Measurements from ENCODE around the gene CDKN2D.
"Not testable (repeated sequence)": the region's sequence is repeated elsewhere in the genome, so short reads cannot be mapped to it uniquely, and the experiment has no call there.

The CDKN2D gene

GRCh38 chr19:10575011-10575716, 6.4 kb upstream of the CDKN2D start:
- TF ChIP-seq TAF1 (IDR thresholded peaks at IDR 0.05; ENCODE audit: borderline replicate concordance, low read depth, low read length) (no peak), POLR2AphosphoS5 (IDR thresholded peaks at IDR 0.05; ENCODE audit: low read depth, low read length) (no peak), POLR2A (IDR thresholded peaks at IDR 0.05; ENCODE audit: low read depth, low read length) (no peak)
- FAIRE-seq (no peak), DNase-seq (ENCODE audit: insufficient read length) (no peak)

DNA sequence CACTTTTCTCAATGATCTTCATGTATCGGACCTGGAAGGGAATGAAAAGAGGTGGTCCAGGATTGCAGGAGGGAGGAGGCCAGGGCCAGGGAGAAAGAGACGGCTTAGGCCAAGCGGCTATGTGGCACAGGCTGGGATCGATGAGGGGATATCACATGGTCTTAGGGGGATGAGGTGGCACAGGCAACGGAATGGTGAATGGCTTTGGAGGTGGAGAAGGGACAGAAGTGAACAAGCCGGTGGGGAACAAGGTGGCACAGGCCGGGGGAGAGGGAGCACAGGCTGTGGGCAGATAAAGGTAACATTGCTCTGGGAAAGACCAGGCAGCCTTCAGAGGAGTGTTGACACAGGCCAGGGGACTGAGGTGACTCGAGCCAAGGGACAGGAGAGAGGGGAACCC, 5.7 kb upstream of the CDKN2D start:
- TF ChIP-seq POLR2A (IDR thresholded peaks at IDR 0.05; ENCODE audit: low read depth, low read length): no peak
- no peak for TF ChIP-seq TAF1 (IDR thresholded peaks at IDR 0.05; ENCODE audit: borderline replicate concordance, low read depth, low read length)
- no peak for TF ChIP-seq POLR2AphosphoS5 (IDR thresholded peaks at IDR 0.05; ENCODE audit: low read depth, low read length)
- FAIRE-seq: no peak
- DNase-seq (ENCODE audit: insufficient read length): no peak

DNA sequence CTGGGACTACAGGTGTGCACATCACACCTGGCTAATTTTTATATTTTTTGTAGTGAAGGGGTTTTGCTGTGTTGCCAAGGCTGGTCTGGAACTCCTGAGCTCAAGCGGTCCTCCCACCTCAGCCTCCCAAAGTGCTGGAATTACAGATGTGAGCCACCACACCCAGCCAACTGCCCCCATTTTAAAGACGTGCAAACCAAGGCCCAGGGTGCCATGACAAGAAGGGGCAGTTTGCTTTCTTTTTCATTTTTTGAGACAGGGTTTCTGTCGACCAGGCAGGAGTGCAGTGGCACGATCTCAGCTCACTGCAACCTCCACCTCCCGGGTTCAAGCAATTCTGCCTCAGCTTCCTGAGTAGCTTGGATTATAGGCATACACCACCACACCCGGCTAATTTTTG, 5.0 kb upstream of the CDKN2D start:
- FAIRE-seq; DNase-seq (ENCODE audit: insufficient read length): not testable (repeated sequence)

GRCh38 chr19:10568062-10568825, 535 bp downstream of the CDKN2D start:
- TF ChIP-seq TAF1 (IDR thresholded peaks at IDR 0.05; ENCODE audit: borderline replicate concordance, low read depth, low read length) (no peak), POLR2AphosphoS5 (IDR thresholded peaks at IDR 0.05; ENCODE audit: low read depth, low read length) (no peak)
- peak; percentile 33 for FAIRE-seq
- DNase-seq (ENCODE audit: insufficient read length): no peak

DNA sequence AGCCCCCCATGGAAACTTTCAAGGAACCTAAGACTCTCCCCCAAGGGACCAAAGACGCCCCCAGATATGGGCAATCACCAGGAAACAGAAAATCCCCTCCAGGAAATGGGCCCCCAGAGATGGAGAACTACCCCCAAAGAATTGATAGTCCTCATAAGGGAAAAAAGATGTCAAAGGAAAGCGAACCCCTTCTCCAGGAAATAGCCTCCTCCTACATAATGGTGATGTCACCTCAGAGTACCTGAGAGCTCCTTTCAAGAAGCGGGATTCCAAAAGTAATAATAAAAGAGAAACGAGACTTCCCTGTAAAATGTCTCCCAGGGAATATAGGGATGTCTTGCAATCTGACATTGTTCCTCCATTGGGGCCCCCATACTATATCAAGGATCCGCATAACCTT, 1.1 kb downstream of the CDKN2D start:
- no peak for DNase-seq (ENCODE audit: insufficient read length)
- TF ChIP-seq POLR2AphosphoS5 (IDR thresholded peaks at IDR 0.05; ENCODE audit: low read depth, low read length) (no peak), TAF1 (IDR thresholded peaks at IDR 0.05; ENCODE audit: borderline replicate concordance, low read depth, low read length) (no peak), POLR2A (IDR thresholded peaks at IDR 0.05; ENCODE audit: low read depth, low read length) (no peak)
- no peak for FAIRE-seq

- FAIRE-seq (peak; percentile 87), DNase-seq (ENCODE audit: insufficient read length) (no peak)
- TF ChIP-seq POLR2AphosphoS5 (IDR thresholded peaks at IDR 0.05; ENCODE audit: low read depth, low read length): 0 out of 2 replicates have a peak, but pooled peaks have one; percentile 31
- TF ChIP-seq POLR2A (IDR thresholded peaks at IDR 0.05; ENCODE audit: low read depth, low read length): peak; percentile 43
- TF ChIP-seq TAF1 (IDR thresholded peaks at IDR 0.05; ENCODE audit: borderline replicate concordance, low read depth, low read length): peak; percentile 37; the same call in 1 of the 2 replicates
Observed at GRCh38 chr19:10566658-10567410, 1.9 kb downstream of the CDKN2D start.

DNA sequence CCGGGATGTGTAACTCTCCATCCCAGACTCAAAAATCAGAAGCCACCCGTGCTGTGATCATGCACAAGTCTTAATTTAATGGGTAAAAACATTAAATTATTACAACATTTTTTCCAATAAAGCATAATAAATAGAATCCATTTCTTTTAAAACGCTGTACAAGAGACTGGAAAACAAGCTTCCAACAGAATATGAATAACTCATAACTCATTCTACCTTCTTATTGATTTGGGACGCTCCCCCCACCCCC, 2.4 kb downstream of the CDKN2D start:
- no peak for TF ChIP-seq TAF1 (IDR thresholded peaks at IDR 0.05; ENCODE audit: borderline replicate concordance, low read depth, low read length)
- DNase-seq (ENCODE audit: insufficient read length) (no peak), FAIRE-seq (no peak)

- peak; percentile 99 for FAIRE-seq
- DNase-seq (ENCODE audit: insufficient read length): peak; percentile 95
- peak; percentile 83 for TF ChIP-seq POLR2A (IDR thresholded peaks at IDR 0.05; ENCODE audit: low read depth, low read length)
- TF ChIP-seq POLR2AphosphoS5 (IDR thresholded peaks at IDR 0.05; ENCODE audit: low read depth, low read length): peak; percentile 72
- peak; percentile 68; the same call in 1 of the 2 replicates for TF ChIP-seq TAF1 (IDR thresholded peaks at IDR 0.05; ENCODE audit: borderline replicate concordance, low read depth, low read length)
Observed at GRCh38 chr19:10565567-10566407, 3.0 kb downstream of the CDKN2D start, which contains the start of gene KRI1. Gene KRI1, minus strand, starts transcription at chr19:10566010. Its CDS starts 11 bp downstream, at chr19:10565999.

DNA sequence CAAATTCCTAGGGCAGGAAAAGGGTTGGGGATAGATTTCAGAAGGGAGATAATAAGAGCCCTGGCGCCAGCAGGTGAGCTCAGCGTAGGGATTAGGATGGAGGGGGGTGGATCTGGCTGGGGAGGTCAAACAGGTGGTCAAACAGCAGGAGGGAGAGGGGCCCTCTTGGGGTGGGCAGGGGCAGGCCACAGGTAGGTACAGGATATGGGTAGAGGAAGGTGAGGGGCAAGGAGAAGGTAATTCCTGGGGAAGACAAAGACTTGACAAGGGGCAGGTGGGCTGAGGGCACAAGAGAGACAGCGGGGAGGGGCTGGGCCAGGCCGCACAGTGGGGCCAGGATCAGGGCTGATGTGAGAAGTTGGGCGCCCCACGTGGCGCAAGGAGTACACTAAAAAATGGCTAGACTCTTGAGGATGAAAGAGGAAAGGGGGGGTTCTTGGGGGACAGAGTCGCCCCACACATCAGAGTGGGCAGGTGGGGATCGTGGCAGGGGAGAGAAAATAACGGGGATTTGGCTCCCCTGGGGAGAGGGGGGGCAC, 3.7 kb downstream of the CDKN2D start:
- peak; percentile 78 for DNase-seq (ENCODE audit: insufficient read length)
- peak; percentile 14 for FAIRE-seq
- TF ChIP-seq POLR2AphosphoS5 (IDR thresholded peaks at IDR 0.05; ENCODE audit: low read depth, low read length): no peak
- no peak for TF ChIP-seq TAF1 (IDR thresholded peaks at IDR 0.05; ENCODE audit: borderline replicate concordance, low read depth, low read length)
- TF ChIP-seq POLR2A (IDR thresholded peaks at IDR 0.05; ENCODE audit: low read depth, low read length): no peak

DNA sequence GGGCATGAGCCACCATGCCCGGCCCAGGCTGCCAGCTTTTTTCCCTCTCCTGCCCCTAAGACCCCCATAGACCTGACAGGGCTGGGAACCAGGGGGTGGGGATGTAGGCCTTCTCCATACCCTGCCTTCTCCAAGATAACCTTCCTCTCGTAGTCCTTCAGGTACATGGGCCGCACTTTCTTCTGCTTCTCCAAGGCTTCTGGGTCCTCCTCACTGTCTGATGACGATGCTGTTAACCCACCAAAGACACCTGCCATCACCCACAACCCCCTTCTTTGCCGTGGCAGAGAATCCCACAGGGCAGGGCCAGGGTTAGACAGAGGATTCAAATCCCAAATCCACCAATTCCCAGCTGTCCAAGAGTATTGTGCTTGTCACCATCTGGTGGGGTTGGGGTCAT, 6.2 kb downstream of the CDKN2D start:
- FAIRE-seq: no peak
- TF ChIP-seq POLR2AphosphoS5 (IDR thresholded peaks at IDR 0.05; ENCODE audit: low read depth, low read length): no peak
- no peak for TF ChIP-seq TAF1 (IDR thresholded peaks at IDR 0.05; ENCODE audit: borderline replicate concordance, low read depth, low read length)
- no peak for TF ChIP-seq POLR2A (IDR thresholded peaks at IDR 0.05; ENCODE audit: low read depth, low read length)
- no peak for DNase-seq (ENCODE audit: insufficient read length)

- no peak for FAIRE-seq
- TF ChIP-seq TAF1 (IDR thresholded peaks at IDR 0.05; ENCODE audit: borderline replicate concordance, low read depth, low read length) (no peak), POLR2AphosphoS5 (IDR thresholded peaks at IDR 0.05; ENCODE audit: low read depth, low read length) (no peak), POLR2A (IDR thresholded peaks at IDR 0.05; ENCODE audit: low read depth, low read length) (no peak)
- DNase-seq (ENCODE audit: insufficient read length): no peak
Observed at GRCh38 chr19:10560154-10560553, 8.6 kb downstream of the CDKN2D start.
